Measurements from ENCODE around the gene RNF157.
"Not testable (repeated sequence)": the region's sequence is repeated elsewhere in the genome, so short reads cannot be mapped to it uniquely, and the experiment has no call there.

RNF157 gene

GRCh38 chr17:76268015-76268749 lies 27.9 kb upstream of the RNF157 start:
- ChIA-PET POLR2A (interaction anchor here (0.6 to 2.4 kb wide), 5 partner anchors 12 to 25 kb away, joined by 3 to 14 read pairs (median 3); no protein-coding TSS in a partner anchor), CTCF (interaction anchor here (0.6 to 4.1 kb wide), 2 partner anchors 11 to 76 kb away, joined by 3 to 29 read pairs; no protein-coding TSS in a partner anchor)
- TF ChIP-seq CTBP1 (IDR thresholded peaks at IDR 0.05; ENCODE audit: borderline replicate concordance): no peak
- no peak for TF ChIP-seq LEF1 (IDR thresholded peaks at IDR 0.05; ENCODE audit: borderline replicate concordance)
- TF ChIP-seq NFRKB (IDR thresholded peaks at IDR 0.05): no peak
- no peak for TF ChIP-seq L3MBTL2 (conservative IDR thresholded peaks at IDR 0.05)
- no peak for TF ChIP-seq FOXK2 (IDR thresholded peaks at IDR 0.05)
- no peak for TF ChIP-seq FOXM1 (IDR thresholded peaks at IDR 0.05; ENCODE audit: borderline replicate concordance)
- no peak for TF ChIP-seq SUZ12 (IDR thresholded peaks at IDR 0.05)
- DNase-seq (ENCODE audit: extremely low spot score): no peak

- ChIA-PET CTCF (interaction anchor here (0.6 to 4.1 kb wide), 2 partner anchors 12 to 480 kb away, joined by 4 to 29 read pairs; no protein-coding TSS in a partner anchor), POLR2A (interaction anchor here (1.9 to 2.4 kb wide), 2 partner anchors 12 to 21 kb away, joined by 7 to 14 read pairs; no protein-coding TSS in a partner anchor)
- DNase-seq (ENCODE audit: extremely low spot score): not testable (repeated sequence)
These were observed 27.3 kb upstream of the RNF157 start for GRCh38 chr17:76267581-76268001.

GRCh38 chr17:76267051-76267576 lies 26.8 kb upstream of the RNF157 start:
- TF ChIP-seq ZNF384 (IDR thresholded peaks at IDR 0.05): no peak
- ChIA-PET POLR2A (interaction anchor here (0.7 to 2.4 kb wide), 4 partner anchors 13 to 74 kb away, joined by 3 to 14 read pairs (median 6); no protein-coding TSS in a partner anchor), CTCF (interaction anchor here (0.6 to 4.1 kb wide), 2 partner anchors 12 to 480 kb away, joined by 4 to 29 read pairs; no protein-coding TSS in a partner anchor)
- no peak for DNase-seq (ENCODE audit: extremely low spot score)

- POLR2A ChIA-PET: interaction anchor here (0.7 to 2.4 kb wide), 4 partner anchors 13 to 73 kb away, joined by 3 to 14 read pairs (median 6); no protein-coding TSS in a partner anchor
- CTCF ChIA-PET: interaction anchor here (4.1 kb wide), 1 partner anchor 13 kb away, joined by 29 read pairs; no protein-coding TSS in a partner anchor
- DNase-seq (ENCODE audit: extremely low spot score): no peak
- TF ChIP-seq ZNF384 (IDR thresholded peaks at IDR 0.05) (no peak), NFRKB (IDR thresholded peaks at IDR 0.05) (no peak), ELF4 (IDR thresholded peaks at IDR 0.05) (no peak), HDGF (IDR thresholded peaks at IDR 0.05; ENCODE audit: borderline replicate concordance) (no peak), ARNT (IDR thresholded peaks at IDR 0.05) (no peak), LEF1 (IDR thresholded peaks at IDR 0.05; ENCODE audit: borderline replicate concordance) (no peak), FOXM1 (IDR thresholded peaks at IDR 0.05; ENCODE audit: borderline replicate concordance) (no peak), SP1 (IDR thresholded peaks at IDR 0.05) (no peak), CTBP1 (IDR thresholded peaks at IDR 0.05; ENCODE audit: borderline replicate concordance) (no peak), BHLHE40 (IDR thresholded peaks at IDR 0.05; ENCODE audit: borderline replicate concordance) (no peak), TARDBP (IDR thresholded peaks at IDR 0.05) (no peak), SUZ12 (IDR thresholded peaks at IDR 0.05) (no peak), FOXK2 (IDR thresholded peaks at IDR 0.05) (no peak), PKNOX1 (IDR thresholded peaks at IDR 0.05) (no peak), FOXA1 (IDR thresholded peaks at IDR 0.05) (no peak), L3MBTL2 (conservative IDR thresholded peaks at IDR 0.05) (no peak)
These were observed 26.1 kb upstream of the RNF157 start for GRCh38 chr17:76266244-76266938.

GRCh38 chr17:76265624-76266243 lies 25.4 kb upstream of the RNF157 start:
- peak; percentile 63 for DNase-seq (ENCODE audit: extremely low spot score)
- no peak for TF ChIP-seq ZNF384 (IDR thresholded peaks at IDR 0.05)
- peak; percentile 94 for TF ChIP-seq FOXK2 (IDR thresholded peaks at IDR 0.05)
- CTCF ChIA-PET: no interaction called here
- POLR2A ChIA-PET: interaction anchor here (0.9 to 3.0 kb wide), 6 partner anchors 9 to 23 kb away, joined by 3 to 24 read pairs (median 12); partner anchors contain the start of gene RNF157

- POLR2A ChIA-PET: interaction anchor here (0.6 to 3.0 kb wide), 13 partner anchors 8 to 319 kb away, joined by 3 to 24 read pairs (median 4); partner anchors contain the start of gene RNF157
- TF ChIP-seq NFRKB (IDR thresholded peaks at IDR 0.05) (no peak), FOXA1 (IDR thresholded peaks at IDR 0.05) (no peak), FOXM1 (IDR thresholded peaks at IDR 0.05; ENCODE audit: borderline replicate concordance) (peak; percentile 99), PKNOX1 (IDR thresholded peaks at IDR 0.05) (peak; percentile 34; the same call in 1 of the 2 replicates), HDGF (IDR thresholded peaks at IDR 0.05; ENCODE audit: borderline replicate concordance) (0 out of 2 replicates have a peak, but pooled peaks have one; percentile 79), BHLHE40 (IDR thresholded peaks at IDR 0.05; ENCODE audit: borderline replicate concordance) (no peak), SP1 (IDR thresholded peaks at IDR 0.05) (no peak), ARNT (IDR thresholded peaks at IDR 0.05) (0 out of 2 replicates have a peak, but pooled peaks have one; percentile 33), LEF1 (IDR thresholded peaks at IDR 0.05; ENCODE audit: borderline replicate concordance) (peak; percentile 90; the same call in 1 of the 2 replicates), FOXK2 (IDR thresholded peaks at IDR 0.05) (no peak), TARDBP (IDR thresholded peaks at IDR 0.05) (no peak), CTBP1 (IDR thresholded peaks at IDR 0.05; ENCODE audit: borderline replicate concordance) (no peak), SUZ12 (IDR thresholded peaks at IDR 0.05) (no peak), ELF4 (IDR thresholded peaks at IDR 0.05) (no peak; the same call in 1 of the 2 replicates), ZNF384 (IDR thresholded peaks at IDR 0.05) (no peak), L3MBTL2 (conservative IDR thresholded peaks at IDR 0.05) (no peak)
- CTCF ChIA-PET: interaction anchor here (0.6 to 1.5 kb wide), 3 partner anchors 14 to 967 kb away, joined by 3 to 8 read pairs (median 3); no protein-coding TSS in a partner anchor
- DNase-seq (ENCODE audit: extremely low spot score): peak; percentile 95
These were observed 24.7 kb upstream of the RNF157 start, which contains the start of gene UBALD2 for GRCh38 chr17:76264755-76265623. Gene UBALD2 (plus strand): TSS chr17:76265348. CDS start chr17:76265506, 158 bp downstream.

Data from HEK293T (cell line).